IMR-90 (cell line): ENCODE measurements around the gene PIK3R3. TPM values are rescaled to one million over a fixed set of nuclear protein-coding genes. Genes with fewer than 3 reads are reported as not detected.

Source experiments
- ATAC-seq: fragments of 200-7000 bp; cut with Tn5 transposase; 2 replicates; pipeline ENCODE4 v1.9.1; 2020; ENCODE audit warnings: low read depth, mild to moderate bottlenecking, moderate library complexity
- BruUV-seq: library from RNA; stranded (reverse); fragments of 400-500 nt; replicated peaks from 2 replicates; lab custom pipeline; 2021; lab: Mats Ljungman, UMichigan
- CTCF ChIA-PET: fragments of 300-600 bp; formaldehyde crosslinking; extraction: SDS; loops from one replicate; lab custom pipeline; 2021; ENCODE audit warnings: antibody characterized with exemption; lab: Yijun Ruan, JAX
- POLR2A ChIA-PET: fragments of 300-600 bp; sonication (Branson Sonifier 250); formaldehyde crosslinking; loops from one replicate; lab custom pipeline; 2022; ENCODE audit warnings: antibody characterized with exemption; ENCODE audit not compliant: unreplicated experiment; lab: Charles Lee
- DNase-seq: peaks from one replicate; pipeline ENCODE4 v3.0.0; 2013
- H2AFZ ChIP-seq: replicated peaks from 2 replicates; pipeline ENCODE3; 2013; ENCODE audit warnings: low read length, mild to moderate bottlenecking; ENCODE audit not compliant: poor library complexity
- H2AK5ac ChIP-seq: 2 replicates; pipeline ENCODE4 v1.6.1; 2013; ENCODE audit warnings: low read depth, low read length, inconsistent platforms
- H2AK9ac ChIP-seq: replicated peaks from 2 replicates; pipeline ENCODE3; 2013; ENCODE audit warnings: mild to moderate bottlenecking, low read depth, low read length, moderate library complexity; ENCODE audit not compliant: poor library complexity
- H2BK120ac ChIP-seq: 2 replicates; pipeline ENCODE4 v1.6.1; 2013; ENCODE audit warnings: low read depth, low read length, inconsistent platforms
- H2BK15ac ChIP-seq: 3 replicates; pipeline ENCODE4 v1.6.1; 2013; ENCODE audit warnings: low read depth, low read length, inconsistent platforms
- H2BK20ac ChIP-seq: 2 replicates; pipeline ENCODE4 v1.6.1; 2013; ENCODE audit warnings: low read depth, mild to moderate bottlenecking, inconsistent platforms, low read length, moderate library complexity
- H2BK5ac ChIP-seq: 2 replicates; pipeline ENCODE4 v1.6.1; 2013; ENCODE audit warnings: mild to moderate bottlenecking, low read depth, low read length, inconsistent platforms; ENCODE audit not compliant: poor library complexity, severe bottlenecking
- H3K14ac ChIP-seq: replicated peaks from 2 replicates; pipeline ENCODE4 v1.6.1; 2013; ENCODE audit warnings: low read depth, low read length, inconsistent platforms
- H3K18ac ChIP-seq: 2 replicates; pipeline ENCODE4 v1.6.1; 2013; ENCODE audit warnings: low read depth, low read length, control low read depth
- H3K23ac ChIP-seq: 2 replicates; pipeline ENCODE4 v1.6.1; 2013; ENCODE audit warnings: low read depth, low read length, inconsistent platforms
- H3K27ac ChIP-seq: 2 replicates; pipeline ENCODE4 v1.5.1; 2013; ENCODE audit warnings: mild to moderate bottlenecking, control low read depth, low read length; ENCODE audit not compliant: insufficient read depth
- H3K27me3 ChIP-seq: 2 replicates; pipeline ENCODE4 v1.6.1; 2013; ENCODE audit warnings: low read length; ENCODE audit not compliant: control insufficient read depth, insufficient read depth
- H3K36me3 ChIP-seq: 2 replicates; pipeline ENCODE4 v1.6.1; 2013; ENCODE audit warnings: low read length, mixed read lengths; ENCODE audit not compliant: control insufficient read depth, insufficient read depth
- H3K4ac ChIP-seq: 2 replicates; pipeline ENCODE4 v1.6.1; 2013; ENCODE audit warnings: low read depth, low read length, inconsistent platforms
- H3K4me1 ChIP-seq: 2 replicates; pipeline ENCODE4 v1.6.1; 2013; ENCODE audit warnings: low read length, mixed read lengths; ENCODE audit not compliant: control insufficient read depth, insufficient read depth
- H3K4me2 ChIP-seq: 2 replicates; pipeline ENCODE4 v1.6.1; 2013; ENCODE audit warnings: low read depth, mild to moderate bottlenecking, control low read depth, low read length, moderate library complexity
- H3K4me3 ChIP-seq: 2 replicates; pipeline ENCODE4 v1.5.1; 2013; ENCODE audit warnings: low read depth, mild to moderate bottlenecking, control low read depth, low read length, moderate library complexity; ENCODE audit not compliant: insufficient read depth
- H3K56ac ChIP-seq: 2 replicates; pipeline ENCODE4 v1.6.1; 2013; ENCODE audit warnings: low read length, inconsistent platforms; ENCODE audit not compliant: insufficient read depth; ENCODE audit errors: extremely low read depth
- H3K79me1 ChIP-seq, 2 experiments: 2 replicates each; pipeline ENCODE4 v1.6.1; 2013; ENCODE audit warnings: low read length in 2 of 2, inconsistent platforms in 1 of 2, low read depth in 1 of 2
- H3K9ac ChIP-seq: 2 replicates; pipeline ENCODE4 v1.6.1; 2013; ENCODE audit warnings: low read depth, low read length, control low read depth
- H3K9me1 ChIP-seq: 2 replicates; pipeline ENCODE4 v1.6.1; 2013; ENCODE audit warnings: low read length, inconsistent platforms; ENCODE audit not compliant: insufficient read depth
- H3K9me3 ChIP-seq: 2 replicates; pipeline ENCODE4 v1.6.1; 2013; ENCODE audit warnings: low read length; ENCODE audit not compliant: control insufficient read depth, insufficient read depth
- H4K20me1 ChIP-seq: 2 replicates; pipeline ENCODE4 v1.6.1; 2013; ENCODE audit warnings: low read length, inconsistent platforms; ENCODE audit not compliant: insufficient read depth
- H4K5ac ChIP-seq: 2 replicates; pipeline ENCODE4 v1.6.1; 2013; ENCODE audit warnings: mild to moderate bottlenecking, low read depth, low read length, control low read depth
- H4K8ac ChIP-seq, 2 experiments: 2 replicates each; pipeline ENCODE4 v1.6.1; 2013; ENCODE audit warnings: low read depth in 2 of 2, low read length in 2 of 2, control low read depth in 1 of 2, inconsistent platforms in 1 of 2
- H4K91ac ChIP-seq: 2 replicates; pipeline ENCODE4 v1.6.1; 2013; ENCODE audit warnings: low read depth, low read length, inconsistent platforms; ENCODE audit not compliant: insufficient read depth
- BHLHE40 ChIP-seq: fragments of 150-350 bp; IDR thresholded peaks from 2 replicates; pipeline ENCODE4 v1.6.1; 2016; ENCODE audit warnings: mild to moderate bottlenecking, low read depth, low read length
- CEBPB ChIP-seq: IDR thresholded peaks from 2 replicates; pipeline ENCODE4 v1.6.1; 2012; ENCODE audit warnings: low read depth, low read length, improper control_type of control experiment
- CHD1 ChIP-seq: IDR thresholded peaks from 2 replicates; pipeline ENCODE4 v1.6.1; 2012; ENCODE audit warnings: low read depth, low read length, improper control_type of control experiment
- ELK1 ChIP-seq: fragments of 150-350 bp; IDR thresholded peaks from 2 replicates; pipeline ENCODE4 v1.6.1; 2016; ENCODE audit warnings: low read depth, mild to moderate bottlenecking, low read length, moderate library complexity, borderline replicate concordance
- FOS ChIP-seq: fragments of 150-350 bp; IDR thresholded peaks from 2 replicates; pipeline ENCODE4 v1.6.1; 2016; ENCODE audit warnings: low read depth, low read length
- MAFK ChIP-seq: IDR thresholded peaks from 2 replicates; pipeline ENCODE4 v1.6.1; 2012; ENCODE audit warnings: low read depth, low read length, improper control_type of control experiment
- MAZ ChIP-seq: IDR thresholded peaks from 2 replicates; pipeline ENCODE4 v1.6.1; 2012; ENCODE audit warnings: low read depth, mild to moderate bottlenecking, low read length, improper control_type of control experiment, moderate library complexity, borderline replicate concordance
- MXI1 ChIP-seq: IDR thresholded peaks from 2 replicates; pipeline ENCODE4 v1.6.1; 2012; ENCODE audit warnings: low read depth, mild to moderate bottlenecking, low read length, moderate library complexity, borderline replicate concordance
- NFE2L2 ChIP-seq: fragments of 150-350 bp; IDR thresholded peaks from 2 replicates; pipeline ENCODE4 v1.6.1; 2016; ENCODE audit warnings: low read depth, mild to moderate bottlenecking, low read length
- RAD21 ChIP-seq: IDR thresholded peaks from 2 replicates; pipeline ENCODE4 v1.6.1; 2012; ENCODE audit warnings: low read length, improper control_type of control experiment
- RCOR1 ChIP-seq: IDR thresholded peaks from 2 replicates; pipeline ENCODE4 v1.6.1; 2012; ENCODE audit warnings: mild to moderate bottlenecking, low read length, improper control_type of control experiment; ENCODE audit not compliant: insufficient replicate concordance
- RFX5 ChIP-seq: IDR thresholded peaks from 2 replicates; pipeline ENCODE4 v1.8.0; 2012; ENCODE audit warnings: low read depth, mild to moderate bottlenecking, low read length, moderate library complexity
- SMC3 ChIP-seq: fragments of 150-350 bp; IDR thresholded peaks from 2 replicates; pipeline ENCODE4 v1.6.1; 2016; ENCODE audit warnings: low read depth, mild to moderate bottlenecking, antibody characterized with exemption, low read length, moderate library complexity
- USF2 ChIP-seq: fragments of 150-350 bp; IDR thresholded peaks from 2 replicates; pipeline ENCODE4 v1.6.1; 2017; ENCODE audit warnings: mild to moderate bottlenecking, antibody characterized with exemption, low read length, low read depth
- WGBS, 2 experiments: methylation state at CpG; one replicate each; pipeline versions ENCODE4 v1.1.5 to v1.1.7; 2013; ENCODE audit warnings: missing lambda C conversion rate in 2 of 2; ENCODE audit not compliant: insufficient read length in 1 of 2; ENCODE audit errors: extremely low coverage in 2 of 2; 5-methylcytosine and 5-hydroxymethylcytosine counted together
- dilution Hi-C: fragments of 300-500 bp; cut with HindIII; formaldehyde crosslinking; loops from one replicate; pipeline ENCODE4 v1.14.3; 2018; ENCODE audit warnings: low sequenced_read_pairs; ENCODE audit not compliant: unreplicated experiment
- in situ Hi-C: fragments of 300-500 bp; cut with MboI; formaldehyde crosslinking; loops from 3 replicates; pipeline ENCODE4 v1.14.3; 2019; ENCODE audit warnings: low sequenced_read_pairs, inconsistent platforms, mixed read lengths
- intact Hi-C: fragments of 100-400 bp; cut with micrococcal nuclease; formaldehyde crosslinking; loops from 2 replicates; pipeline ENCODE4 v1.10.0; 2022
- polyA plus RNA-seq, 3 experiments: library from polyadenylated mRNA; depleted of rRNA; stranded (reverse); fragments of >200 nt; gene quantifications; 2 replicates each; pipeline ENCODE4 v1.2.3, GENCODE V29; 2012; ENCODE audit warnings: low replicate concordance in 1 of 3
- total RNA-seq: library from RNA; depleted of rRNA; stranded (reverse); fragments of >200 nt; gene quantifications from 2 replicates; pipeline ENCODE4 v1.2.3, GENCODE V29; 2012

Gene PIK3R3
- total and polyA plus RNA-seq, 2 of the 4 experiments (the other 2 are of a cell fraction) = 5.3 to 9.9 TPM

DNA sequence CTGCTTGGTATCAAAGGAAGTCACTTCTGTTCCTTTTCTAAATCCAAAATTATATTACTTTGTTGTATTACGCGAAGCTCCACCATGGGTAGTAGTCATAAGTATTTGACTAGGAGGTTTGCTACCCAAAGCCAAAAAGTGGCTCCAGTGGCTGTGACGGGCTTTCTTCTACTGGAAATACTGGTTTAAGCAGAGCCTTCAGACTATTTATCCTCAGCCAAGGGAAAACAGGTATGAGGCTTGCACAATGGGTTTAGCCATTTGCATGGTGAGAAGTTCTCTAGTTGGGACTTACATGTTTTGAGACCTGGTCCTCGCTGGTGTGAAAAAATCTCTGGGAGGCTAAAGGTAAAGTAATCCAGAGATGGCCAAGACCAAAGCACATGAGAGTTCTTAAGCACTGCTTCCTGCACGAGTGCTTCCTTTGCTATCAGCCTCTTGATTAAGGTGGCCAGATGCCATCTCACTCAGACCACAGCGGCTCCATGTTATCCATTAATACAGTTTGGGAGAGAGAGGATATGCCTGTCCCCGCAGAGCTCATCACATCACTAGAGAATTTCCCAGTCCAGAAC lies 121.2 kb downstream of the PIK3R3 start:
- H3K79me1 ChIP-seq = no peaks in the 10 kb centered on the region
- H2BK20ac ChIP-seq = no peak overlapping the region
- no peak overlapping the region for H3K4me2 ChIP-seq
- H3K56ac ChIP-seq = no peak overlapping the region
- intact Hi-C loops (no loop called here), dilution Hi-C loops (no loop called here), in situ Hi-C loops (no loop called here)
- no peak overlapping the region for H2BK15ac ChIP-seq
- POLR2A ChIA-PET = no interaction called here
- H4K8ac ChIP-seq = no peak overlapping the region
- TF ChIP-seq ELK1 (no peak), CHD1 (no peak), BHLHE40 (no peak), MXI1 (no peak), RFX5 (no peak), MAZ (no peak), FOS (no peak), RAD21 (no peak), SMC3 (no peak), NFE2L2 (no peak), MAFK (no peak), RCOR1 (no peak), USF2 (no peak), CEBPB (no peak)
- no peaks in the 10 kb centered on the region for H3K9me3 ChIP-seq
- H3K36me3 ChIP-seq = peaks cover 22% of the 10 kb centered on the region
- H4K5ac ChIP-seq = no peak overlapping the region
- CTCF ChIA-PET = no interaction called here
- H2BK120ac ChIP-seq = no peak overlapping the region
- BruUV-seq = no TSS peak
- H3K4ac ChIP-seq = no peak overlapping the region
- no peak overlapping the region for H3K14ac ChIP-seq
- H2AFZ ChIP-seq = no peak overlapping the region
- no peak overlapping the region for H3K23ac ChIP-seq
- ATAC-seq = no peak
- H3K9me1 ChIP-seq = peaks cover 10% of the 10 kb centered on the region; the same call in 1 of the 2 replicates
- no peak overlapping the region for H4K91ac ChIP-seq
- H2AK9ac ChIP-seq = no peak overlapping the region
- H3K4me1 ChIP-seq = no peaks in the 10 kb centered on the region
- H3K4me3 ChIP-seq = no peak overlapping the region
- no peak overlapping the region for H2AK5ac ChIP-seq
- H2BK5ac ChIP-seq = no peak overlapping the region
- 100% methylated on average over 1 of the region's 7 CpGs; no CpG with 5 or more reads in 1 of the 2 experiments for WGBS, 2 experiments
- no peak overlapping the region for H3K9ac ChIP-seq
- no peaks in the 10 kb centered on the region for H3K27me3 ChIP-seq
- H4K20me1 ChIP-seq = no peaks in the 10 kb centered on the region
- no peak overlapping the region for H3K18ac ChIP-seq
- no peak overlapping the region for H3K27ac ChIP-seq
- DNase-seq = no peak
